EH (cell line): ENCODE data around the gene GPR180.
"Not testable (repeated sequence)": the region's sequence is repeated elsewhere in the genome, so short reads cannot be mapped to it uniquely, and the experiment has no call there.

Experiments
- DNase-seq: peaks from one replicate; pipeline ENCODE4 v3.0.0-alpha.2; 2015; ENCODE audit warnings: low read depth

The GPR180 gene

GRCh38 chr13:94596575-94596971 is 5.1 kb upstream of the GPR180 start:
- no peak for DNase-seq

- peak; percentile 21 for DNase-seq
Measured at GRCh38 chr13:94598281-94598680, 3.4 kb upstream of the GPR180 start.

- no peak for DNase-seq
Measured at GRCh38 chr13:94599877-94600276, 1.8 kb upstream of the GPR180 start.

DNA sequence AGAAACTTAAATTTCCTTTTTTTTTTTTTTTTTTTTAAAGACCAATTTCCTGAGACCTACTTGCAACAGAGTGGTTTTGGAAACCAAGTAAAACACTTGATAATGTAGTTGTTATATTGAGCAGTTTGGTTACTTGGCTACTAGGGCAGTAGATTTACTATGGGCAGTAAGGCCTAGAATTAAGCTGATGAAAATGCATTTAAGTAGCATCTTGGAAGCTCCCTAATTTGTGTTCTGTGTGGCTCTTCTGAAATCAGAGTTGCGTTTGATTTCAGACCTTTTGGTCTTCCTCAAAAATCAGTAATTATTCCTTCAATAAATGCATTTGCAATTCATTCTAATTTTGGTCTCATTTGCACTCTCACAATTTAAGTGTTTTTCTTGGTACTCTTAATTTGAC is 810 bp downstream of the GPR180 start:
- DNase-seq: no peak

GRCh38 chr13:94607056-94607455 is 5.4 kb downstream of the GPR180 start:
- no peak for DNase-seq

DNA sequence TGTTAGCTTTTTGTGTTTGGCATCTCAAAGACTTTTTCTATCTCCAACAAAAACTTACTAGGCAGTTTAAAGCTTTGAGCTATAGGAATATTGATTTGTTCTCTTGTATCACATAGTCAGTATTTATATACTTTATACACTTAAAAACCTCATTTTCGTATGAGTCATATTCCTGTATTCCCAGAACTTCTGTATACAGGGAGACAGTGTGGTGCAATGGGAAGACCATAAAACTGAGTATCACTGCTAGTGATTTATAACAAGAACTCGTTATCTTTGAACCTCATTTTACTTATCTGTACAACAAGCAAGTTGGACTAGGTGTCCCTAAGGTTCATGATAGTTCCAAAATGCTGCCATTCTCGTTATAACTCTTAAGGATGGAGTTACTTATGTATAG is 6.3 kb downstream of the GPR180 start:
- DNase-seq: peak; percentile 7

GRCh38 chr13:94608586-94608985 is 6.9 kb downstream of the GPR180 start:
- no peak for DNase-seq

GRCh38 chr13:94609196-94609595 is 7.5 kb downstream of the GPR180 start:
- DNase-seq: no peak

- no peak for DNase-seq
Measured at GRCh38 chr13:94610475-94610874, 8.8 kb downstream of the GPR180 start.

DNA sequence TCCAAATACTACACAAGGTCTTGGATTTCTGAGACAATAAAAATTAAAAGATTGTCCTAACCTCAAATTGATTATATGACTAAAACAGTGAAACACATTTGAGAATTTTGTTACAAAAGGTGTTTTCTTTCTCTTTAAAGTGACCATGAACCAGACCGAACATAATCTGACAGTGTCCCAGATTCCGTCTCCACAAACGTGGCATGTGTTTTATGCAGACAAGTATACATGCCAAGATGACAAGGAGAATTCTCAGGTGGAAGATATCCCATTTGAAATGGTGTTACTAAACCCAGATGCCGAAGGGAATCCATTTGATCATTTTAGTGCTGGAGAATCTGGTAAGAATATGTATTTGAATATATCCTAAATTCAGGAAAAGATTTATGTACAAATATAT is 10.4 kb downstream of the GPR180 start:
- DNase-seq: no peak

- DNase-seq: no peak
Measured at GRCh38 chr13:94613051-94613450, 11.4 kb downstream of the GPR180 start.

DNA sequence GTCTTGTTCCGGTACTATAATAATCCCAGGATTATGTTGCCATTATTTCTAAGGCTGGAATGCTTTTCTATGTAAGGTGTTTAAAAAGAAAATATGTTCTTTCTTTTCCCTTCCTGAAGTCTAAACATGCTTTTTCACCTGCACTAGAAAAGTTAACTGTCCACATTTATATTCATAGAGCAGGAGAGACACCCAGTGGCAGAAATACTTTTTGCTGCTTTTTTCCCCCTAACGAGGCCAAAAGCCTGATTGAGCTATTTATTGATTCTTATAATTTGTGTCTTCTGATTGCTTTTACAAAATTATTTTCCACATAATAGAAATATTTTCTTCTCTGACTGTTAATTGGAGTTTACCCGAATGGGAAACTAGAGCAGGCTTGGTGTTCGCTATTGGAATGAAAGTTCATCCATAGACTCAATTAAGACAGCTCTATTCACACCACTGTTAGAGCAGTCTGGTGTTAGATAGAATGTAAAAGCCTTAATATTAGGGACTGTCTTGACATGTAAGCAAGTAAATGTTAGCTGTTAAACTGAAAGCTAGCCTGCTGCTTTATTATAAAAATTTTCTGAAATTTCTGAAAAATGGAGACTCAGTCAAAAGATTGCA is 15.8 kb downstream of the GPR180 start:
- DNase-seq: no peak

DNA sequence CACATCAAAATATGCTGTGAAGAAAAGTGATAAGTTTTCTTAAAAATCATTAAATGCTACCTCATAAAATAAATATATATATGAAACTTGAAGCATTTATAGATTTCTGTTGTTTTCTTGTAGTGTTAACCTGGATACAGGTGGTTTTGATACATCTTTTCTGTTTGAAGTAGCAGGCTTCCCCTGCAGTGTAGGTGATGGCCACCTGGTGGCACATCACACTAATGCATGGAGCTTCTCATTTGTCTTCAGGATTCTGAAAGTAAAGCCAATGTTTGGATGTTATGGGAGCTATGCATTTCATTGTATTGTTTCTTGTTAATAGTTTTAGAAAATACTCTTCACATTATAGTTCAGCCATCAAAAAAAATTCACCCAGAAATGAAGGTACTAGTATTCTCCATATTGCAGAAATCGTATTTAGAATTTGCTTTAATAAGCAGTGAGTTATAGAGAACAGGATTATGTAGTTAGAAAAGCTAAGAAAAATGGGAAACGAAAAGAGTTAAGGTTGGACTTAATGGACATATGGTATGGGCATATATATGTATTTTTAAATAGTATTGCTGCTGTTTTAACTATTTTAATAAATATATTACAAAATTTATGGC is 18.7 kb downstream of the GPR180 start:
- peak; percentile 33 for DNase-seq

- DNase-seq: no peak
Measured at GRCh38 chr13:94622344-94622743, 20.7 kb downstream of the GPR180 start.

GRCh38 chr13:94623316-94623715 is 21.7 kb downstream of the GPR180 start:
- no peak for DNase-seq

DNA sequence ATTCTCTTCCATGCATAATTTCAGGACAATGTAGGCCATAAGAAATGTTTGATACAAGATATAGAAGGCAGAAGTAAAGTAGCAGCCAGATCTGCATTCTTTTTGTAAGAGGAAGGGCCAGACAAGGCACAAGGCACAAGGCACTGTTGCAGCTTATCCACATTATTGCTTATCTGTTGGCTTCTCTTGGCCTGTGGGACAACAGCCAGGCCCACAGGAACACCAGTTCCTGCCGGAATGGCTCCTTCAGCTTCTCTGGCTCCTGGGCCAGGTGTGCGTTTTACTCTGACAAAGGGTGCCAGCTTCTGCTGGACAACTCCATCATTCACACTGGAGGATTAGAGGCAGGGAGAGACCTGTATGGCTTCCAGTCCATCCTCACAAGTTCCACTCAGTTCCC is 29.2 kb downstream of the GPR180 start:
- no peak for DNase-seq

DNA sequence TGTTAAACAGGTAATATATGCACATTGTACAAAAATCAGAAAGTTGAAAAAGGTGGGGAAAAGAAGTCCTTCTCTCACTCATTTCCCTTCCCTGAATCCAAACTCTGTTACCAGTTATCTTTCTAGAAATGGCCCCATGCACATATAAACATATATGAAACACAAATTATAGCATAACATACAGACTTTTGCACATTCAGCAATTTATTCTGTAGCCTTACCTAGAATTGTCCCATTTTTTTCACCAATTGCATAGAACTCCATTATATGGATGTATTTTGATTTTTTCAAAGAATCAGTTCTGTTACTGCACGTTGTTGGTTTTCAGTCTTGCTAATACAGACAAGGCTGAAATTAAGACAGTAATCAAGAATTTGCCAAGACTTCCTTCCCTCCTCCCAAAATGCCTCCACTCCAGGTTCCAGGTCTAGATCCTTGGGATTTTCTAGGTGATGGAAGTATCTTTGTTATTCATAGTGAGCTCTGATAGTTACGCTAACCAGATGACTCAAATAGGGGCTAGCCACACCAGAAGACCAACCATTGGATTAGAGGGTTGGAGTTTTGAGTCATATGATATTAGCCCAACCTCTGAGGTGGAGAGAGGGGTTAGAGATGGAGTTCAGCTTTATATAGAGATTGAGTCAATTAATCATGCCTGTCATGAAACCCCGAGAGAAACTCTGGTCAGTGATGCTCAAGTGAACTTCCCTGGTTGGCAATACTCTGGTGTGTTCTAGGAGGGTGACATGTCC is 30.7 kb downstream of the GPR180 start:
- DNase-seq: no peak

GRCh38 chr13:94636096-94636495 is 34.4 kb downstream of the GPR180 start:
- DNase-seq: not testable (repeated sequence)

GRCh38 chr13:94636942-94637578 is 35.4 kb downstream of the GPR180 start:
- DNase-seq: no peak

GRCh38 chr13:94637677-94638076 is 36.0 kb downstream of the GPR180 start:
- DNase-seq: not testable (repeated sequence)

DNA sequence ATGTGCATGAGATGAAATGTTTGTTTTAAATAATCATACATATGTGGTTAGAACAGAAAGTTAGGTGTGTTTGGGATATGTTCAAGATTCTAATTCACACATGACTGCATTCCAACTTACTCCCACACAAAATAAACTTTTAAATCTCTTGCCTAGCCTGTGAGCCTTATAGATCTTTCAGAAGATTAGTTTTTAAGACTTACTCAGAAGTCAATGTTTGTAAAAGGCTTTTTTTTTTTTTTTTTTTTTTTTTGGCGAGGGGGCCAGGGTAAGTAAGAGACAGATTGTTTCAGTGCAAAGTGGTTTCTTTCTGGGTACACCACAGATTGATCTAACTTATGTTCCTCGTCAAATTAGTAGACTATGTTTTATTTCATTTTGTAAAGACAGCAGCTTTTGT is 39.1 kb downstream of the GPR180 start:
- DNase-seq: peak; percentile 41

GRCh38 chr13:94641409-94641941 is 39.8 kb downstream of the GPR180 start:
- DNase-seq: peak; percentile 72

DNA sequence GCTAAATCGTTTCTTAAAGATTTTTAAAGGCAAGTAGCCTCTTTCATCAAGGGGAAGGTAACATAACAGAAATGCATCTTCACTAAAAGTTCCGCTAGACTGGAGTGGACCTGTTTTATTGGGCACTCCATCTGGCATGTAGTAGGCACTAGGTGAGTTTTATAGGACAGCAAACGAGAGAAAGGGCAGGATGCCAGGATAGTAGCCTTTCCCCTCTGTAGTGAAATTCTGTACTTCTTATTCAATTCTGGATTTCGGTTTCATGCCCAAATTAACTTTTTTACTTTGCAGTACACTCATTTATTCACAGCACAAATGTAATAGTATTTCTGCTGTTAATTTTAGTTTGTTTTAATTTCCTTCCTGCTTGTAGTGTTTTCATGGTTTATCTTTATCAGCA is 45.2 kb downstream of the GPR180 start:
- no peak for DNase-seq
